Bone marrow (tissue), 2 donors: Measurements from ENCODE around the gene SZRD1.

Source experiments
- DNase-seq, 2 donors: peaks; one replicate each; lab custom pipeline; 2025; lab: John Stamatoyannopoulos, UW

SZRD1 gene

DNA sequence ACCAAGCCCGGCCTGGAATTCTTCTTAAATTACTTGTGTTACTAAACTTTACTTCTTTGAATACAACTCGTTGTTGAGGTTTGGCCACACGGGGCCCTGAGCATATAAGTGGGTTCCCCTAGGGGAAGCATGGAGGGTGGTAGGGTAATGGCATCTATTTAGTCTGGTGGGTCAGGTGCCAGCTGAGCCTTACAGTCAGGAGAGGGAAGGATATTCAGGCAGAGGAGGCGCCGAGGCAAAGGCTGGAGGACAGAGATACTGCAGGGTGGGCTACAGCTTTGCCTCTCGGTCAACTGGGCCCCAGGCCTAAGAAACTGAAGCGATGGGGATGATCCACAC lies 73.1 kb downstream of the SZRD1 start:
- no peak for DNase-seq

DNA sequence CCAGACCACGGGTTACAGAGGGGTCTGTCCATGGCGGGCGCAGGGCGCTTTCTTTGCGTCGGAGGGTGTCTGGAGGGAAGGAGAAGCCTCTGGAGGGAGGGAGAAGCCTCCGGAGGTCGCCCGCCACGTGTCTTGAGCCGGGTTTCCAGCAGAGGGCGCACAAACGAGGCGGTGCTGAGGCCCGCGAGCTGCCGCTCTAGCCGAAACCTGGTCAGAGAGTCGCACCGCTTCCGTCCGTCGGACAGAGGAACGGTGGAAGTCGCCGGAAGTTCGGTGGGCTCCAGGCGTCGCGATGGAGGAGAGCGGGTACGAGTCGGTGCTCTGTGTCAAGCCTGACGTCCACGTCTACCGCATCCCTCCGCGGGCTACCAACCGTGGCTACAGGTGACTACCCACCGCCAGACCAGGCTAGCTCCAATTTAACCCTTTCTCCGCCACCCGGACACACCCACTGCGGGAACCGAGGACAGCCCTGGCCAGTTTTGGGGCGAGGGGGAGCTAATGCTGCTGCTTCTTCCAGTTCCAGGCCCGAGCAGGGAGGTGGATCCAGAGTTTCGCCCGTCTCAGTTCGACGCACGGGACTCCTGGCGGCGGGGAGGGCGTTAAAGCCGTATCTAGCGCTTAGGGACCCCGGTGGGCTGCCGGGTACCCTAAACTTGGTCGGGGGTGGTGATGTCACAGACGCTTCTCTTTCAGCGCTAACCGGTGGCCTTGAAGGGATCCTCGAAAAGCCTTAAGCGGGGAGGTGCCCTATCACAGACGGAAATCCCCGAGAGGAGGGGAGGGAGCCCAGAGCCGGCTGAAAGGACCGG lies 73.6 kb downstream of the SZRD1 start, which contains the start of gene NECAP2:
Gene NECAP2, plus strand, starts transcription at position 255 of the 812 bp plus-strand sequence. Its CDS starts 38 bp downstream, at position 293.
- peak; percentile 85 to 88 for DNase-seq

DNA sequence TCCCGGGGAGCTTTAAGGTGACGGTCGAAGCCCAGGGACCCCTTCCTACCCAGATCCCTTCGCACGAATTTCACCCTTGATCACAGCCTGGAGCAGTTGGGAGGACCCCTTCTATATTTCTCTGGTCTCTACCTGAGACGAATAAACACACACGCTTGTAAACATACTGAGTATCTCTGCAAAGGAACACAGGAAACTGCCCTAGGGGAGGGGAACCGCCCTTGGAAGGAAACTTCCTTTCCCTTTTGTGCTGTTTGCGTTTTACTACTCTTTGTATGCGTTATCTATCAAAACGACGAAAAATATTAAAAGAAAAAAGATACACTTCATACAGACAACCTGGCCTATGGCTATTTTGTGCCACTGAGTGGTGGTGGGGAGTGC lies 74.2 kb downstream of the SZRD1 start:
- no peak for DNase-seq

DNA sequence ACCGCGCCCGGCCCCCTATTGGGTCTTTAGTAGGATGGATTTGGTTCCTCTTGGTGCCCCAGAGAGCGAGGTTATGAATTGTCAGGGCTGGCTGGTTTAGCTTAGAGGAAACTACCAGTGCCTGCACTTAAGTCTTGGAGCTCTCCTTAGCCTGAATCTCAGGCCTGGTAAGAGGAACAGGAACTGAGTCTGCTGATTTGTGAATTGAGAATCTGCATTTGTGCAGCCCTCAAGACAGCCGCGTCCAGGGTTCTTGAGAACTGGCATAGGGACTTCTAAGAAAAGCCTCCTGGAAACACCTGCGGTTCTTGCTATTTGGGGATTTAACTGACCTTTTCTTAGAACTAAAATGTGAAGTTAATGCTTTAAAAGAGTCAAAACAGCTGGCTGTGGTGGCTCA lies 75.2 kb downstream of the SZRD1 start:
- no peak for DNase-seq

DNA sequence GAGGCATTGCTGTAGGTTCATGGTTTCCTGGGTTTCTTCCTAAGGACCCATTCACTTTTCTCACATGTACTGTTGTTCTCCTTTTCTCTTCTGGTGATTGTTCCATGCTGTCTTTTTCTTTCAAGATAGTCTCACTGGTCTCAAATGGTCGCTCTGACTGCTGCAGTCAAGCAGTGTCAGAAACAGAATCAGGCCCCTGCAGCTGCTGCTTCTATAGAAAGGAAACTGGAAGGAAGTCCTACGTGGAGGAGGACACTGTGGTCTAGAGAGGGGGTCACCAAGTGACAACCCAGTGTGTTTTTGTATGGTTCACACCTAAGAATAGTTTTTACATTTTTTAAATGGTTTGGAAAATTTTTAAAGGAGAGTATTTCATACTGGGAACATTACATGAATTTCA lies 75.9 kb downstream of the SZRD1 start:
- peak in 1 of 2 donors; percentile 17 for DNase-seq

DNA sequence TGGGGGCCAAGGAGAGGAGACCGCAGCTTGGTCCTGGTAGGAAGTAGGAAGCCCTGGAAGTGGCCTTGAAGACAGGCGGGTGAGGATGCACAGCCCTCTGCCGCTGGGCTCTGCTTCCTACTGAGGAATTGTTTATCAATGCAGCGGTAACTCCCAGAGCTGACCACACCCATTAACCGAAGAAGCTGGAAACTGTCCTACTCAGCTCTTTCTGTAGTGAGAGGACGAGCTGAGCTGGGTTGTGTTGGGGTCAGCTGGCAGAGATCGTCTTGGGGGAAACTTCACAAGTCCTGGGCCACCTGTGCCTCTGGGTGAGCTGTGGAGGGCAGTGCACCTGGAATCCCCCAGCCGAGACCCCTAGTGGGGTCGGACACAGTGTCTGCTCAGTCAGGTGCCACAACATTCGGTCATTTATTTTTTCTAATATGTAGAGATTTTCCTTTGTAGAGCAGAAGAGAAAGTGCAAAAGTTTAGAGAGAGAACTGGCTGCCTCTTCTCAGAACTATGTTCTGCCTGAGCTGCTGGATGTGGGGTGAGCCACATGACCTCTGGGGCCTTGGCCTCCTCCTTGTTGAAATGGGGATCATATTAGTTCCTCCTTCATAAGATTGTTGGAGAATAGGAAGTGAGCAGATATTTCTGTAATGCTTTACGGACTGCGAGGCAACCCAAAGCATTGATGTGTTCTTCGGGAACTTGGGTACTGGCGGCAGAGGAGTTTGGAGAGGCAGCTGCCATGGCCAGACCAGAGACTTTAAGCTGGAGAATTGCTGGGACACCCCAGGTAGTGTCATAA lies 77.1 kb downstream of the SZRD1 start:
- DNase-seq, result no peak

DNA sequence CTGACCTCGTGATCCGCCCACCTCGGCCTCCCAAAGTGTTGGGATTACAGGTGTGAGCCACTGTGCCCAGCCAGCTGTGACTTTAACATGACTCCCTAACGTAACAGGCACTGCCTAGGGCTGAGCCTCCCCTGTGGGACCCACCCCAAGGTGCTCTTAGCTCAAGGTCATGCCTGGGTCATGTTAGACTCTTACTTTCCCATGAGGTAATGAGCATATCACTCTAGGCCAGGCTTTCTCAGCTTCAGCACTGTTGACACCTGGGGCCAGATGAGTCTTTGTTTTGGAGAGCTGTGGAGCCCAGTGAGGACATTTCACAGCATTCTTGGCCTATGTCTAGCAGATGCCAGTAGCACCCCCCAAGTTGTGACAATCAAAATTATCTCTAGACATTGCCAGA lies 78.0 kb downstream of the SZRD1 start:
- no peak for DNase-seq

DNA sequence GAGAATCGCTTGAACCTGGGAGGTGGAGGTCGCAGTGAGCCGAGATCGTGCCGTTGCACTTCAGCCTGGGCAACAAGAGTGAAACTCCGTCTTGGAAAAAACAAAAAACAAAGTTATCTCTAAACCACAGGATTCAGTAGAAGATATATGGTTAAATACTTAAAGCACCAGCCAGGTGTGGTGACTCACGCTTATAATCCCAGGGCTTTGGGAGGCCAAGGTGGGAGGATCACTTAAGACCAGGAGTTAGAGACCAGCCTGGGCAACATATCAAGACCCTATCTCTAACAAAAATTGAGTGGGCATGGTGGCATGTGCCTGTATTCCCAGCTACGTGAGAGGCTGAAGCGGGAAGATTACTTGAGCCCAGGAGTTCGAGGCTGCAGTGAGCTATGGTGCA lies 79.1 kb downstream of the SZRD1 start:
- DNase-seq, result no peak

DNA sequence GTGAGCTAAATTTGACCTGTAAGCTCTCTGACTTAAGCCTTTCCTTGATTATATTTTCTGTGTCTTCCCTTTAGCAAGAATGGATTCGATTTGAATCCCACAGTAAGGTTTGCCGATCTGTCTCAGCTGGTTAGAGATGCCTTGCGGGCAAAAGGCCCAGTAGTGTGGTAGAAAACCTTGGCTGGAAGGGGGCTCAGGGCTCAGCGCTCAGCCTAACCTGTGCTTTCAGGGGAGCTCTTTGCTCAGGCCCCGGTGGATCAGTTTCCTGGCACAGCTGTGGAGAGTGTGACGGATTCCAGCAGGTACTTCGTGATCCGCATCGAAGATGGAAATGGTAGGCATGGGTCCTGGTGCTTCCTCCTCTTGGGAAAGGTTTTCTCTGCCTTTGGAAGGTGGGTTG lies 80.6 kb downstream of the SZRD1 start:
- DNase-seq, result no peak
